ENCODE results near the gene SH3RF3. TPM values are rescaled to one million over a fixed set of nuclear protein-coding genes. Genes with fewer than 3 reads are reported as not detected.

The SH3RF3 gene
- polyA plus RNA-seq, 1 donor (not counting 4 experiments of a cell fraction or from before 2014, with no cell fraction given): 0.08 TPM

DNA sequence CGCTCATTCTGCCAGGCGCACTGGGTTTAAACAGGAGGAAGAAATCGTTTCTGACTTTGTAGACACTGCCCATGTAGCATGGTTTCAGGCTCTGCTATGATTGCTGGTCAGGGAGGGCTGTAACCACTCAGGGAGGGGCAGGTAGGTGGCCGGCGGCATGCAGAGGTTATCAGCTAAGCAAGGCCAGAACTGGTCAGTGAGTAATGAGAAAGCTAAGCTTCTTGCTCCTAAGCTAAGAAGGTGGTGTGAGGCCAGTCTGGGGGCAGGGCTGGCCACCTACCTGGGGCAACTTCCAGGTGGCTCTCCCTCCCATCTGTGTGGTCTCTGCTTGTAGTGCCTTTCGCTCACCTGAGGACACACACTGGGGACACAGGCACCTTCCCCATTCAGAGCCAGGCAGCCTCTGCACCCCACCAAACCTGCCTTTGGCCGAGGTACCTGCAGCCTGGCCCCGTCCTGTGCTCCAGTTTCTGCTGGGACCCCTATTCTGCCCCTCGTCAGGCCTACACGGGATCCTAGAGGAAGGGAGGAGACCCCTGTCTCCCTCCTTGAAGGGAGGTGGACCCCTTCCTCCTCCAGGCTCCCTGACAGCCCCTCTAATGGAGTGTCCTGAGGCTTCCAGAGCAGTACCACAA lies 288.8 kb downstream of the SH3RF3 start:
- dilution Hi-C loops (cut with MboI; ENCODE audit: extremely low pct_ligation_motif_present, low sequenced_read_pairs): no loop called here
- Histone ChIP-seq H4K20me1 (ENCODE audit: control insufficient read depth, extremely low read depth, insufficient read depth, low read length) (no peaks in the 10 kb centered on the region), H3K79me2 (ENCODE audit: control insufficient read depth, insufficient read depth, low read length) (no peaks in the 10 kb centered on the region), H3K36me3 (ENCODE audit: control insufficient read depth in 2 of 2, extremely low read depth in 1 of 2, insufficient read depth in 2 of 2, low read length in 2 of 2) (no peaks in the 10 kb centered on the region), H3K4me2 (ENCODE audit: control insufficient read depth, extremely low read depth, insufficient read depth, low read depth, low read length) (no peak overlapping the region), H3K4me1 (ENCODE audit: control insufficient read depth, extremely low read depth, insufficient read depth, low read length) (no peaks in the 10 kb centered on the region), H3K27me3 (ENCODE audit: control insufficient read depth, extremely low read depth, insufficient read depth, low read length) (peaks cover 44% of the 10 kb centered on the region), H3K9ac (ENCODE audit: control insufficient read depth, extremely low read depth, insufficient read depth, low read length) (no peak overlapping the region), H2AFZ (ENCODE audit: control insufficient read depth, low read length) (no peak overlapping the region), H3K9me3 (ENCODE audit: control insufficient read depth, low read depth, low read length) (no peaks in the 10 kb centered on the region), H3K27ac (ENCODE audit: control insufficient read depth, insufficient read depth, low read length) (no peak overlapping the region), H3K4me3 (ENCODE audit: control insufficient read depth in 2 of 3, extremely low read depth in 1 of 3, insufficient read depth in 2 of 3, low read depth in 1 of 3, low read length in 3 of 3) (no peak overlapping the region), H3K9me1 (ENCODE audit: control insufficient read depth, extremely low read depth, insufficient read depth, low read length) (no peaks in the 10 kb centered on the region)
- DNase-seq (ENCODE audit: low read depth, low spot score): no peak
- no peak for FAIRE-seq
- no peak for TF ChIP-seq EZH2 (IDR thresholded peaks at IDR 0.05; ENCODE audit: low read length)
- TF ChIP-seq CTCF (optimal IDR thresholded peaks at IDR 0.05 in 1 of 3, IDR thresholded peaks at IDR 0.05 in 1 of 3, conservative IDR thresholded peaks at IDR 0.05 in 1 of 3; ENCODE audit: extremely low read depth in 1 of 3, insufficient read depth in 2 of 3, low read length in 3 of 3): no peak

DNA sequence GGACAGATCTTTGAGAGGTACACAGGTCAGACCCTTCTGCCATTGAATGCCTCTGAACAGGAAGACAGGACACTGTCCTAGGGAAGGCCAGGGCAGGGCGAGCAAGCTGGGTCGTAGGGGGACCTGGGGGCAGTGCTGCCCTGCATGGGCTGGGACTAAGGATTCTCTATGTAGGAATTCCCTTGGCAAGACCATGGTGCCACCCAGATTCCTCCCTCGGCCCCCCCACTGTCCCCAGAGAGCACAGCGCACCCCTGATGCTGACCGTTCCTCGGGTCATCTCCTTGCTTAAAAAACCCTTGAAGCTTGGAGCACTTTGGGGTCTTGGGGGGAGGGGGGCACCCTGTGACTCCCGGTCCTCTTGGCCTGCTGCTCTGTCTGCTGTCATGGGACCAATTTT lies 289.7 kb downstream of the SH3RF3 start:
- H3K36me3 ChIP-seq (ENCODE audit: control insufficient read depth in 2 of 2, extremely low read depth in 1 of 2, insufficient read depth in 2 of 2, low read length in 2 of 2): no peaks in the 10 kb centered on the region
- H3K9me1 ChIP-seq (ENCODE audit: control insufficient read depth, extremely low read depth, insufficient read depth, low read length): no peaks in the 10 kb centered on the region
- TF ChIP-seq CTCF (optimal IDR thresholded peaks at IDR 0.05 in 1 of 3, IDR thresholded peaks at IDR 0.05 in 1 of 3, conservative IDR thresholded peaks at IDR 0.05 in 1 of 3; ENCODE audit: extremely low read depth in 1 of 3, insufficient read depth in 2 of 3, low read length in 3 of 3) (no peak), EZH2 (IDR thresholded peaks at IDR 0.05; ENCODE audit: low read length) (no peak)
- no peak overlapping the region for H2AFZ ChIP-seq (ENCODE audit: control insufficient read depth, low read length)
- H3K4me1 ChIP-seq (ENCODE audit: control insufficient read depth, extremely low read depth, insufficient read depth, low read length): no peaks in the 10 kb centered on the region
- no peak overlapping the region for H3K4me2 ChIP-seq (ENCODE audit: control insufficient read depth, extremely low read depth, insufficient read depth, low read depth, low read length)
- H4K20me1 ChIP-seq (ENCODE audit: control insufficient read depth, extremely low read depth, insufficient read depth, low read length): no peaks in the 10 kb centered on the region
- H3K79me2 ChIP-seq (ENCODE audit: control insufficient read depth, insufficient read depth, low read length): no peaks in the 10 kb centered on the region
- no peak overlapping the region for H3K4me3 ChIP-seq (ENCODE audit: control insufficient read depth in 2 of 3, extremely low read depth in 1 of 3, insufficient read depth in 2 of 3, low read depth in 1 of 3, low read length in 3 of 3)
- H3K27ac ChIP-seq (ENCODE audit: control insufficient read depth, insufficient read depth, low read length): no peak overlapping the region
- dilution Hi-C loops (cut with MboI; ENCODE audit: extremely low pct_ligation_motif_present, low sequenced_read_pairs): no loop called here
- no peaks in the 10 kb centered on the region for H3K9me3 ChIP-seq (ENCODE audit: control insufficient read depth, low read depth, low read length)
- peaks cover 44% of the 10 kb centered on the region for H3K27me3 ChIP-seq (ENCODE audit: control insufficient read depth, extremely low read depth, insufficient read depth, low read length)
- H3K9ac ChIP-seq (ENCODE audit: control insufficient read depth, extremely low read depth, insufficient read depth, low read length): no peak overlapping the region
- FAIRE-seq (no peak), DNase-seq (ENCODE audit: low read depth, low spot score) (no peak)

Measured in keratinocyte (primary cell).